Activated CD8-positive, alpha-beta memory T cell treated with anti-CD3 and anti-CD28 coated beads, Interleukin-2, amount 50 U/mL, for 24 hours (primary cell): ENCODE data around the gene EPB41L4B.
"Not testable (repeated sequence)": the region's sequence is repeated elsewhere in the genome, so short reads cannot be mapped to it uniquely, and the experiment has no call there.

Experiments used
- DNase-seq: peaks from one replicate; pipeline ENCODE4 v3.0.0-alpha.2; 2020; ENCODE audit errors: extremely low read depth

EPB41L4B gene

DNA sequence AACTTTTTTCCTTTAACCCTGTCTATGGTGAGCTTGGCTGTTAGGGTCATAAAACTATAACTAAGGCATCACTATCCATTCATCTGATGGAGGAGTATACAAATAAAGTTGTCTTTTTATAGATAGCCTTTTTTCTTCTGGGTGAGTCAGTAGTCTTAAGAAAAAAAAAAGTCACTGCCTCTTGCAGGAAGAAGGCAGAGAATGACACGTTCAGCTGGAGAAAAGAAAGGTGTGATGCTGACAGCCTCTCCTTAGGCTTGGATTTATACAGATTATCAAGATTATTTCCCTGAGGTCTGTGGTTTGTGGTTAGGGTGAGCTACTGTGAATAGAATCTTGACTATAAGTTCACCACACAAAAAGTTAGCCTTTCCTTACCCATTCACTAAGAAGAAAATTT lies 23.0 kb downstream of the EPB41L4B start:
- no peak for DNase-seq

GRCh38 chr9:109295221-109296130 lies 25.4 kb downstream of the EPB41L4B start:
- DNase-seq, result no peak

GRCh38 chr9:109290385-109290784 lies 30.5 kb downstream of the EPB41L4B start:
- DNase-seq, result no peak

DNA sequence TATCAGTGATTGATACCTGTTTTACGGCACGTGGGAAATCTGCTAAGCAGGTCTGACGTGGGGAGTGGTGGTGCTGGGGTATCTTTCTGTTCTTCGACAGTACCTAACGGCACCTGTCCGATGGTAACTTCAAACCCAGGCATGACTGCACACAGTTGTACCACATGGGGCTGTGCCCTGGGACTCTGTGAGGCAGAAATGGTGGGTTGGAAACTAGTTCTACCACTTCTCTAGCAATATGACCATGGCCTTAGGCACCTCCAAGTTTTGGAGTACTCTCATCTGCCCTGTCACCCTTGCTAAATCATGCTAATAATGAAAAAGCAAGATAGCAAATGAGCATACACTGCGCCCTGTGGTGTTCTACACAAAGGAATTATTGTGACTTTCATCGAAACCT lies 30.9 kb downstream of the EPB41L4B start:
- DNase-seq, result no peak

- DNase-seq, result no peak
Measured at GRCh38 chr9:109289186-109289585, 31.7 kb downstream of the EPB41L4B start.

DNA sequence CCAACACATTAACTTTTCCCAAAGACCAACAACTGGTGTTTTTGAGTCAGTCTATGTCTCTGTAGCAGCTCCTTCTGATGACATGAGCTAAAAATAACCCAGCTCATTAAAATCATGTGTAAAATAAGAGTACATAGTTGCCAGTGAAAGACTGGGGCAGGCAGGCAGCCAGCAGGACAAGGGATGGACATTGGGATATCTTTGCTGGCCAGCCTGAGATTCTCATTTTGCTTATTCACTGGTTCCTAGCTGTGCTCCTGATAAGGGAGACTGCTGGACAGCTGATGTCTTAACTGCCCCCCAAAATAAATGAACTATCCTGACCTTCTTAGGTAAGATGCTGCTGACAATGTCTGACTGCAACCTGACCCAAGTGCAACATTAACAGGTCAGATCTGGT lies 33.9 kb downstream of the EPB41L4B start:
- no peak for DNase-seq

DNA sequence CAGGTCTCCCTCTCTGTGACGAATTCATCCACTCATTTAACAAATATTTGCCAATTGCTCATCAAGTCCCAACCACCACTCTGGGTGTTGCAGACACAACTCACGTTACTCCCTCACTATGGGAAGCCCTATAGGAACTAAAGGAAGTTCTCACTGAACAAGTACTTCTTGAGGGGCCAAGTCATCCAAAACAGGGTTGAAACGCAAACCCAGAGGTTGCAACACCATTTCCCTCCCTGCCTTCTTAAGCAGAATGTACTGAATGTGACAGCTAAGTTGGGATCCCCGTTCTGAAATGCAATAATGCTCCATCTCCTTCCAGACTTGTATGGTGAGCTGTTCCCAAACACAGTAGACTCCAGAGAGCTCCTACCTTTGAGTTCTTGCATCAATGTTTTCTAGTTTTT lies 34.3 kb downstream of the EPB41L4B start:
- no peak for DNase-seq

GRCh38 chr9:109283672-109284071 lies 37.2 kb downstream of the EPB41L4B start:
- DNase-seq, result not testable (repeated sequence)

GRCh38 chr9:109283012-109283411 lies 37.8 kb downstream of the EPB41L4B start:
- DNase-seq, result no peak

GRCh38 chr9:109282302-109282701 lies 38.6 kb downstream of the EPB41L4B start:
- no peak for DNase-seq

DNA sequence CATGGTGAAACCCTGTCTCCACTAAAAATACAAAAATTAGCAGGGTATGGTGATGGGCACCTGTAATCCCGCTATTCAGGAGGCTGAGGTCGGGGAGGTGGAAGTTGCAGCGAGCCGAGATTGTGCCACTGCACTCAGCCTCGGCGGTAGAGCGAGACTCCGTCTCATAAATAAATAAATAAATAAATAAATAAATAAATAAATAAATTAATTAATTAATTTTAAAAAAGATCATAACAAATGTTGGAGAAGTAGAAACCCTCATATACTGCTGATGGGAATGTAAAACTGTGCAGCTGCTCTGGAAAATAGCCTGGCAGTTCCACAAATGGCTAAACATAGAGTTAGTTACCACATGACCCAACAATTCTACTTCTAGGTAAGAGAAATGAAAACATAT lies 39.3 kb downstream of the EPB41L4B start:
- DNase-seq, result no peak

- DNase-seq, result no peak
Measured at GRCh38 chr9:109278848-109279247, 42.0 kb downstream of the EPB41L4B start.

GRCh38 chr9:109278216-109278615 lies 42.6 kb downstream of the EPB41L4B start:
- no peak for DNase-seq

- DNase-seq, result no peak
Measured at GRCh38 chr9:109277451-109277850, 43.4 kb downstream of the EPB41L4B start.

- no peak for DNase-seq
Measured at GRCh38 chr9:109276469-109277440, 44.1 kb downstream of the EPB41L4B start.

- DNase-seq, result no peak
Measured at GRCh38 chr9:109274884-109275730, 45.8 kb downstream of the EPB41L4B start.

- DNase-seq, result no peak
Measured at GRCh38 chr9:109273869-109274268, 47.0 kb downstream of the EPB41L4B start.

DNA sequence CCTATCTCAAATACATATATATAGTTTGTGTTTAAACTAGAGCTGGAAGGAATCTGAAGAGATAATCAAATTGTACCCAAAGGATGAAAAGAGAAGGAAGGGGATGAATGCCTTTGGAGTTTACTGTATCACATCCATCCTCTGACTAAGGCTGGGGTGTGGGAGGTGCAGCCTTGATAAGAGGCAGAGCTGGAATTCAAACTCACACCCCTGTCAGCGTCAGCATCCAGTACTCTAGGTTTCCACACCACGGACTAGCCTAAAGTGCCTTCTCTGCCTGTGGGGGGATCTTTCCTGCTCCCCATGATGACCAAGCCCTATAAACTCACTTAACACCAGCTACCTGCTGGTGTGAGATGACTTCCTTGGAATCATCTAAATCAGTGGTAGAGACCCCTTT lies 48.1 kb downstream of the EPB41L4B start:
- no peak for DNase-seq

- no peak for DNase-seq
Measured at GRCh38 chr9:109272045-109272444, 48.8 kb downstream of the EPB41L4B start.

DNA sequence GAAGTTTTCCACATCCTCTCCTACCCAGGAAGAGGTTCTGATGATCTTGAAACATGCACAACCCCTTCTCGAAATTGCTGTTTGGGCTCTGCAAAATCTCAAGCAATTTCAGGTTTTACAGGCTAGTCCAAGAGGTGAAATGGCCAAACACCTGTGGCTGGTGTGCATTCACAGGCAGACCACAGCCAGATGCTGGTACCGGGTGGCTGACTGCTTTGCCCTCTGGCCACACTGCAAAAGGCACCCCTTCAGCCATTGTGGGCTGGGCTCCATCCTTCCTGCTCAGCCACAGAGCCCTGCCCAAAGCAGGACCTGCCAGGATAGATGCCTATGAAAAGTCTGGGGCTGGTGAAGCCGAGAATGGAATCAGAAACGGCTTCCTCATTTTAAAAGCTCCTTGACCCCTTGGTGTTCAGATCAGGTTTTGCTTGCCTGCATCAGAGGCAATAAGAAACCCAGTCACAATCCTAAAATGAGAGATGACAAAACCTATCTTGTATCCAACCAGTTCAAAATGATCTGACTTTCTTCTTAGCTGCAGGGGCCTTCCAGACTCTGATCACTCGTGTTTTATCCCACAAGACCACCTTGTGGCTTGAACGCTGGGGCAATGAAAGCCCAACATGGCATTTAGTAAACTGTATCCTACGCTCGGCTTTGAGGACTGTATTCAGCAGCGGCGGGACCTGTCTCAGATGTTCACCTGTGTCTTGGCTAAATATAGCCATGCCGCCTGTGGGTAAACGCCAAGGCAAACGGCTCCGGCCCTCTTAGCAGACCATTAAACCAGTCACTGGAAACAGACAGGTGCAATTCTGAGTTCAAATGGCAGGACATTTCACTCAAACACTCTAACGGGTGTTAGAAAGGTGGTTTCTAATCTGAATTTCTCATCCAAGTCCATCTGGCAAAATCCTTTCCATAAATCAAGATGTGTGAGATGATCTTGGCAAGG lies 49.6 kb downstream of the EPB41L4B start:
- no peak for DNase-seq
